HL-60 (cell line): ENCODE measurements around the gene WNT7B.

Experiments
- DNase-seq, 2 experiments: peaks; one replicate each; pipeline ENCODE4 v3.0.0-alpha.2; 2010 to 2020; ENCODE audit warnings: low read depth in 1 of 2, low spot score in 1 of 2
- H3K27ac ChIP-seq: fragments of 250-450 bp; sonication (Bioruptor Pico); replicated peaks from 2 replicates; pipeline ENCODE4 v1.5.1; 2020; ENCODE audit warnings: mild to moderate bottlenecking, moderate library complexity
- H3K27me3 ChIP-seq: fragments of 250-450 bp; sonication (Bioruptor Pico); 2 replicates; pipeline ENCODE4 v1.5.1; 2021; ENCODE audit warnings: mild to moderate bottlenecking, moderate library complexity; ENCODE audit not compliant: insufficient read depth, poor library complexity, severe bottlenecking
- H3K4me3 ChIP-seq: replicated peaks from 2 replicates; pipeline ENCODE4 v1.5.1; 2011; ENCODE audit warnings: mild to moderate bottlenecking, control low read depth, low read length; ENCODE audit not compliant: insufficient read depth
- GABPA ChIP-seq: IDR thresholded peaks from 2 replicates; pipeline ENCODE4 v1.6.1; 2012; ENCODE audit warnings: low read depth
- POLR2AphosphoS5 ChIP-seq: IDR thresholded peaks from 2 replicates; pipeline ENCODE4 v1.6.1; 2012; ENCODE audit warnings: low read depth
- SPI1 ChIP-seq: IDR thresholded peaks from 2 replicates; pipeline ENCODE4 v1.6.1; 2012; ENCODE audit warnings: low read depth, mild to moderate bottlenecking, borderline replicate concordance
- TF ChIP-seq, protein P1 (sequence below): IDR thresholded peaks from one replicate; pipeline ENCODE4 v1.5.1; 2011; ENCODE audit warnings: low read length, control low read depth, inconsistent platforms; ENCODE audit not compliant: insufficient read depth
- TF ChIP-seq, protein P2 (sequence below): IDR thresholded peaks from 2 replicates; pipeline ENCODE4 v1.6.1; 2012; ENCODE audit warnings: low read depth; ENCODE audit not compliant: insufficient replicate concordance

WNT7B gene

GRCh38 chr22:45923835-45924234, 53.1 kb downstream of the WNT7B start:
- H3K27me3 ChIP-seq: peaks cover 13% of the 10 kb centered on the region
- no peak overlapping the region for H3K4me3 ChIP-seq
- TF ChIP-seq GABPA (no peak), SPI1 (no peak), POLR2AphosphoS5 (no peak)
- TF ChIP-seq, protein P1, sequence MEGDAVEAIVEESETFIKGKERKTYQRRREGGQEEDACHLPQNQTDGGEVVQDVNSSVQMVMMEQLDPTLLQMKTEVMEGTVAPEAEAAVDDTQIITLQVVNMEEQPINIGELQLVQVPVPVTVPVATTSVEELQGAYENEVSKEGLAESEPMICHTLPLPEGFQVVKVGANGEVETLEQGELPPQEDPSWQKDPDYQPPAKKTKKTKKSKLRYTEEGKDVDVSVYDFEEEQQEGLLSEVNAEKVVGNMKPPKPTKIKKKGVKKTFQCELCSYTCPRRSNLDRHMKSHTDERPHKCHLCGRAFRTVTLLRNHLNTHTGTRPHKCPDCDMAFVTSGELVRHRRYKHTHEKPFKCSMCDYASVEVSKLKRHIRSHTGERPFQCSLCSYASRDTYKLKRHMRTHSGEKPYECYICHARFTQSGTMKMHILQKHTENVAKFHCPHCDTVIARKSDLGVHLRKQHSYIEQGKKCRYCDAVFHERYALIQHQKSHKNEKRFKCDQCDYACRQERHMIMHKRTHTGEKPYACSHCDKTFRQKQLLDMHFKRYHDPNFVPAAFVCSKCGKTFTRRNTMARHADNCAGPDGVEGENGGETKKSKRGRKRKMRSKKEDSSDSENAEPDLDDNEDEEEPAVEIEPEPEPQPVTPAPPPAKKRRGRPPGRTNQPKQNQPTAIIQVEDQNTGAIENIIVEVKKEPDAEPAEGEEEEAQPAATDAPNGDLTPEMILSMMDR: no peak
- TF ChIP-seq, protein P2, sequence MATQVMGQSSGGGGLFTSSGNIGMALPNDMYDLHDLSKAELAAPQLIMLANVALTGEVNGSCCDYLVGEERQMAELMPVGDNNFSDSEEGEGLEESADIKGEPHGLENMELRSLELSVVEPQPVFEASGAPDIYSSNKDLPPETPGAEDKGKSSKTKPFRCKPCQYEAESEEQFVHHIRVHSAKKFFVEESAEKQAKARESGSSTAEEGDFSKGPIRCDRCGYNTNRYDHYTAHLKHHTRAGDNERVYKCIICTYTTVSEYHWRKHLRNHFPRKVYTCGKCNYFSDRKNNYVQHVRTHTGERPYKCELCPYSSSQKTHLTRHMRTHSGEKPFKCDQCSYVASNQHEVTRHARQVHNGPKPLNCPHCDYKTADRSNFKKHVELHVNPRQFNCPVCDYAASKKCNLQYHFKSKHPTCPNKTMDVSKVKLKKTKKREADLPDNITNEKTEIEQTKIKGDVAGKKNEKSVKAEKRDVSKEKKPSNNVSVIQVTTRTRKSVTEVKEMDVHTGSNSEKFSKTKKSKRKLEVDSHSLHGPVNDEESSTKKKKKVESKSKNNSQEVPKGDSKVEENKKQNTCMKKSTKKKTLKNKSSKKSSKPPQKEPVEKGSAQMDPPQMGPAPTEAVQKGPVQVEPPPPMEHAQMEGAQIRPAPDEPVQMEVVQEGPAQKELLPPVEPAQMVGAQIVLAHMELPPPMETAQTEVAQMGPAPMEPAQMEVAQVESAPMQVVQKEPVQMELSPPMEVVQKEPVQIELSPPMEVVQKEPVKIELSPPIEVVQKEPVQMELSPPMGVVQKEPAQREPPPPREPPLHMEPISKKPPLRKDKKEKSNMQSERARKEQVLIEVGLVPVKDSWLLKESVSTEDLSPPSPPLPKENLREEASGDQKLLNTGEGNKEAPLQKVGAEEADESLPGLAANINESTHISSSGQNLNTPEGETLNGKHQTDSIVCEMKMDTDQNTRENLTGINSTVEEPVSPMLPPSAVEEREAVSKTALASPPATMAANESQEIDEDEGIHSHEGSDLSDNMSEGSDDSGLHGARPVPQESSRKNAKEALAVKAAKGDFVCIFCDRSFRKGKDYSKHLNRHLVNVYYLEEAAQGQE: no peak
- no peak for DNase-seq
- no peak overlapping the region for H3K27ac ChIP-seq

DNA sequence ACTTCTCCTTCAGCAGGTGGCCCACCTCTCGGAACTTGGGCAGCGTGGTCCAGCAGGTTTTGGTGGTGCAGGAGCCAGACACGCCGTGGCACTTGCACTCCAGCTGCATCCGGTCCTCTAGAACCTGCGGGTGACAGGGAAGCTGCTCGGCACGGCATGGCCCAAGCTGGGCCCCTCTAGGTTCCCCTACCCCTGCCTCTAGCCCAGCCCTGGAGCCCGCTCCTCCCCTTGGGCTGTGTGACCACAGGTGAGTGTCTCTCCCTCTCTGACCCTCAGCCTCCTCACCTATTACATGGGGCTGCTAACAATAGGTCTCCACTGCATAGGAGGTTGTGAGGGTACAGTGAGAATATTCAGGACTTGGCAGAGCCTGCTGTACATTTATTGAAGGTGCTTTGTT, 53.8 kb downstream of the WNT7B start:
- DNase-seq: no peak
- Histone ChIP-seq H3K27me3 (peaks cover 18% of the 10 kb centered on the region), H3K27ac (no peak overlapping the region), H3K4me3 (no peak overlapping the region)
- no peak for TF ChIP-seq SPI1
- TF ChIP-seq GABPA: no peak
- no peak for TF ChIP-seq POLR2AphosphoS5
- TF ChIP-seq, protein P2: no peak

DNA sequence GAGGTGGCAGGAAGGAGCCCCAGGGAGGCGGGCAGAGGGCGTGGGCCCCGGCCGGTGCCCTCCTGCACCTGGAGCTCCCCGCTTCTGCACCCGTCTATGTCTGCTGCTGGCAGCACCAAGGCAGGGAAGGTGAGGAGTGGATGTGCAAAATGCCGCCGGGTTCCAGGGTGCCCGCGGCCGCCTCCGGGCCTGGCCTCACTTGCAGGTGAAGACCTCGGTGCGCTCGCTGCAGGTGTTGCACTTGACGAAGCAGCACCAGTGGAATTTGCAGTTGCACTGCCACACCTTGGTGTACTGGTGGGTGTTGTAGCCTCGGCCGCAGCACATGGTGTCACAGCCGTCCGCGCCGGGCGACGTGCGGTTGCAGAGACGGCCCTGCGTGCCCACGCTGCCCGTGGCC, 54.3 kb downstream of the WNT7B start:
- TF ChIP-seq SPI1 (no peak), POLR2AphosphoS5 (no peak), GABPA (no peak)
- TF ChIP-seq, protein P1: no peak
- TF ChIP-seq, protein P2: no peak
- no peak overlapping the region for H3K27ac ChIP-seq
- DNase-seq: no peak
- peaks cover 24% of the 10 kb centered on the region for H3K27me3 ChIP-seq
- no peak overlapping the region for H3K4me3 ChIP-seq

DNA sequence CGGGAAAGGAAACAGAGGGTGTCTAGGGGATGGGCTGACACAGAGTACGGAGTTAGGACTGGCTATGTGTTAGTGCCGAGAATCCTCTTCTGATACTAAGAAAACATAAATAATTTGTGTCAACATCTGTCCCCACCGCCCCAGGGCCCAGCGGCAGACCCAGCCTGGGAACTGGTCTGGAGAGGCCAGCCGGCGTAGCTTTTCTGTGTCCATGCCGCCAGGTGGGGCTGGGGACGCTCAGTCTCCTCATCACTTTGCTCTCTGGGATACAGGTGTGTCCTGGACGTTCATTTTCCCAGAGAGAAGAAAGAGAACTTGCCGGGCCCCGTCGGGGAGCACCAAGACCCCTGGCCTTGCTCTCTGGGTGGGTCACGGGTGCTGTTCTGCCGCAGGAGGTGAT, 54.7 kb downstream of the WNT7B start:
- no peak overlapping the region for H3K27ac ChIP-seq
- H3K27me3 ChIP-seq: peaks cover 25% of the 10 kb centered on the region
- TF ChIP-seq, protein P2: no peak
- TF ChIP-seq, protein P1: no peak
- TF ChIP-seq SPI1: no peak
- TF ChIP-seq POLR2AphosphoS5: no peak
- no peak for TF ChIP-seq GABPA
- no peak overlapping the region for H3K4me3 ChIP-seq
- no peak for DNase-seq
